Fibroblast of the aortic adventitia (primary cell): ENCODE measurements around the gene CDC42BPA. TPM values are rescaled to one million over a fixed set of nuclear protein-coding genes. Genes with fewer than 3 reads are reported as not detected.

Experiments used
- DNase-seq: peaks from one replicate; pipeline ENCODE4 v3.0.0-alpha.2; 2010; ENCODE audit warnings: low read depth
- H3K4me3 ChIP-seq: 2 replicates; pipeline ENCODE4 v1.5.1; 2011; ENCODE audit warnings: low read depth, mild to moderate bottlenecking, control low read depth, low read length, moderate library complexity
- CTCF ChIP-seq: IDR thresholded peaks from 2 replicates; pipeline ENCODE4 v1.5.1; 2011; ENCODE audit warnings: mild to moderate bottlenecking, low read length, control low read depth, inconsistent platforms; ENCODE audit not compliant: insufficient read depth
- total RNA-seq: library from RNA; depleted of rRNA; stranded (reverse); fragments of >200 nt; gene quantifications from 2 replicates; pipeline ENCODE4 v1.2.3, GENCODE V29; 2012; ENCODE audit warnings: low replicate concordance

CDC42BPA gene
- total RNA-seq, 1 donor = 82.5 TPM

GRCh38 chr1:226991920-226992319, 326.4 kb downstream of the CDC42BPA start:
- TF ChIP-seq CTCF = no peak
- no peak overlapping the region for H3K4me3 ChIP-seq
- no peak for DNase-seq

GRCh38 chr1:226990133-226990716, 328.1 kb downstream of the CDC42BPA start:
- TF ChIP-seq CTCF = no peak
- DNase-seq = no peak
- no peak overlapping the region for H3K4me3 ChIP-seq

- no peak for DNase-seq
- TF ChIP-seq CTCF = no peak
- no peak overlapping the region for H3K4me3 ChIP-seq
These were observed 329.0 kb downstream of the CDC42BPA start for GRCh38 chr1:226989085-226989920.

- no peak for DNase-seq
- no peak for TF ChIP-seq CTCF
- H3K4me3 ChIP-seq = no peak overlapping the region
These were observed 330.0 kb downstream of the CDC42BPA start for GRCh38 chr1:226988334-226988666.

GRCh38 chr1:226987623-226988333, 330.5 kb downstream of the CDC42BPA start:
- no peak overlapping the region for H3K4me3 ChIP-seq
- no peak for TF ChIP-seq CTCF
- DNase-seq = no peak

GRCh38 chr1:226987179-226987536, 331.1 kb downstream of the CDC42BPA start:
- DNase-seq = no peak
- H3K4me3 ChIP-seq = no peak overlapping the region
- no peak for TF ChIP-seq CTCF
